Smooth muscle cell (in vitro differentiated cells): ENCODE data around the gene GGA2. TPM values are rescaled to one million over a fixed set of nuclear protein-coding genes. Genes with fewer than 3 reads are reported as not detected.
A peak's percentile ranks its signal among the peaks of the same experiment; 100 is the strongest.

ENCODE experiments used
- DNase-seq: peaks from one replicate; lab custom pipeline; 2025; ENCODE audit not compliant: unreplicated experiment; lab: John Stamatoyannopoulos, UW
- H2AFZ ChIP-seq: fragments of 200-600 bp; sonication (generic); 2 replicates; pipeline ENCODE4 v1.6.0; 2016; ENCODE audit warnings: antibody characterized with exemption, low read depth, mild to moderate bottlenecking
- H3F3A ChIP-seq: fragments of 200-600 bp; sonication (generic); 2 replicates; pipeline ENCODE4 v1.6.0; 2017; ENCODE audit warnings: antibody characterized with exemption, low read depth
- H3K27ac ChIP-seq: fragments of 200-600 bp; sonication (generic); 2 replicates; pipeline ENCODE4 v1.5.1; 2016; ENCODE audit warnings: low read depth, mild to moderate bottlenecking
- H3K27me3 ChIP-seq: fragments of 200-600 bp; sonication (generic); 2 replicates; pipeline ENCODE4 v1.6.1; 2016; ENCODE audit warnings: low read depth, mild to moderate bottlenecking
- H3K36me3 ChIP-seq: fragments of 200-600 bp; sonication (generic); 2 replicates; pipeline ENCODE4 v1.5.1; 2016; ENCODE audit warnings: low read depth
- H3K4me1 ChIP-seq: fragments of 200-600 bp; sonication (generic); 2 replicates; pipeline ENCODE4 v1.5.1; 2016; ENCODE audit warnings: low read depth
- H3K4me2 ChIP-seq: fragments of 200-600 bp; sonication (generic); 2 replicates; pipeline ENCODE4 v1.6.0; 2016; ENCODE audit warnings: mild to moderate bottlenecking
- H3K4me3 ChIP-seq: fragments of 200-600 bp; sonication (generic); 2 replicates; pipeline ENCODE4 v1.5.1; 2016; ENCODE audit warnings: mild to moderate bottlenecking
- H3K79me2 ChIP-seq: fragments of 200-600 bp; sonication (generic); 2 replicates; pipeline ENCODE4 v1.6.0; 2016; ENCODE audit warnings: low read depth, mild to moderate bottlenecking
- H3K9ac ChIP-seq: fragments of 200-600 bp; sonication (generic); 2 replicates; pipeline ENCODE4 v1.6.0; 2016; ENCODE audit warnings: low read depth
- H3K9me3 ChIP-seq: fragments of 200-600 bp; sonication (generic); replicated peaks from 2 replicates; pipeline ENCODE4 v1.5.1; 2016; ENCODE audit warnings: low read depth
- H4K20me1 ChIP-seq: fragments of 200-600 bp; sonication (generic); 2 replicates; pipeline ENCODE4 v1.6.0; 2016; ENCODE audit warnings: low read depth
- CTCF ChIP-seq: fragments of 200-600 bp; sonication (generic); IDR thresholded peaks from 2 replicates; pipeline ENCODE4 v1.5.1; 2017; ENCODE audit warnings: borderline replicate concordance, mild to moderate bottlenecking, antibody characterized with exemption; ENCODE audit not compliant: insufficient read depth, poor library complexity, severe bottlenecking
- WGBS: methylation state at CpG from one replicate; pipeline ENCODE4 v1.1.7; 2016; ENCODE audit warnings: low lambda C conversion rate; 5-methylcytosine and 5-hydroxymethylcytosine counted together
- polyA plus RNA-seq: library from polyadenylated mRNA; unstranded; fragments of >200 nt; fragmentation: Nextera tagmentation; extraction: Ambion mirVana; gene quantifications from 2 replicates; pipeline ENCODE4 v1.2.1, GENCODE V29; 2016
- total RNA-seq: library from RNA; depleted of rRNA; stranded (reverse); fragments of >200 nt; gene quantifications from 2 replicates; pipeline ENCODE4 v1.2.3, GENCODE V29; 2014

Gene GGA2
- total and polyA plus RNA-seq, 2 experiments from 2014 or later: 32.2 to 42.5 TPM

- Histone ChIP-seq H3K79me2 (peaks cover 40% of the 10 kb centered on the region), H3K4me1 (no peaks in the 10 kb centered on the region), H3K9ac (no peak overlapping the region), H3F3A (no peaks in the 10 kb centered on the region), H2AFZ (no peak overlapping the region), H3K4me2 (no peak overlapping the region), H4K20me1 (peaks cover 69% of the 10 kb centered on the region), H3K36me3 (no peaks in the 10 kb centered on the region), H3K9me3 (no peaks in the 10 kb centered on the region), H3K27me3 (no peaks in the 10 kb centered on the region), H3K27ac (peak overlapping the region; percentile 3), H3K4me3 (no peak overlapping the region)
- DNase-seq: no peak
- no peak for TF ChIP-seq CTCF
- 61% methylated on average over 12 of the region's 12 CpGs for WGBS
These were observed 13.3 kb downstream of the GGA2 start for GRCh38 chr16:23496821-23497542.

GRCh38 chr16:23495671-23496070 is 14.6 kb downstream of the GGA2 start:
- Histone ChIP-seq H3F3A (no peaks in the 10 kb centered on the region), H3K4me1 (no peaks in the 10 kb centered on the region), H3K36me3 (peaks cover 4% of the 10 kb centered on the region), H4K20me1 (peaks cover 56% of the 10 kb centered on the region), H3K27ac (no peak overlapping the region), H2AFZ (no peak overlapping the region), H3K27me3 (no peaks in the 10 kb centered on the region), H3K9me3 (no peaks in the 10 kb centered on the region), H3K4me3 (no peak overlapping the region), H3K9ac (no peak overlapping the region), H3K79me2 (peaks cover 27% of the 10 kb centered on the region), H3K4me2 (no peak overlapping the region)
- TF ChIP-seq CTCF: no peak
- 97% methylated on average over 4 of the region's 4 CpGs for WGBS
- no peak for DNase-seq

- no peaks in the 10 kb centered on the region for H3K4me1 ChIP-seq
- 95% methylated on average over 10 of the region's 11 CpGs for WGBS
- no peak overlapping the region for H3K9ac ChIP-seq
- H3K27me3 ChIP-seq: no peaks in the 10 kb centered on the region
- no peak overlapping the region for H3K4me3 ChIP-seq
- H3K27ac ChIP-seq: no peak overlapping the region
- H3K79me2 ChIP-seq: peaks cover 17% of the 10 kb centered on the region
- H4K20me1 ChIP-seq: peaks cover 41% of the 10 kb centered on the region
- DNase-seq: no peak
- H3K36me3 ChIP-seq: peaks cover 7% of the 10 kb centered on the region
- H3F3A ChIP-seq: no peaks in the 10 kb centered on the region
- no peaks in the 10 kb centered on the region for H3K9me3 ChIP-seq
- H3K4me2 ChIP-seq: no peak overlapping the region
- H2AFZ ChIP-seq: no peak overlapping the region
- no peak for TF ChIP-seq CTCF
These were observed 16.1 kb downstream of the GGA2 start for GRCh38 chr16:23494188-23494587.
